Lung (tissue), 12 donors: Measurements from ENCODE around the gene CENPP. TPM values are rescaled to one million over a fixed set of nuclear protein-coding genes. Genes with fewer than 3 reads are reported as not detected.

ENCODE experiments used
- ATAC-seq: fragments of 200-7000 bp; cut with Tn5 transposase; one replicate; pipeline ENCODE4 v1.9.1; 2020; ENCODE audit warnings: moderate number of reproducible peaks; ENCODE audit not compliant: insufficient read depth, low FRiP score
- DNase-seq, 3 donors: peaks; one replicate each; pipeline ENCODE4 v3.0.0-alpha.2; 2013 to 2017
- H3K27ac ChIP-seq, 2 donors: one replicate each; pipeline ENCODE4 v1.5.1; 2013; ENCODE audit warnings: mild to moderate bottlenecking in 2 of 2, moderate library complexity in 2 of 2, control low read depth in 1 of 2, inconsistent platforms in 1 of 2, low read depth in 1 of 2, low read length in 1 of 2
- H3K27me3 ChIP-seq, 3 donors: one replicate each; pipeline ENCODE4 v1.5.1; 2013; ENCODE audit warnings: low read length in 2 of 3; ENCODE audit not compliant: control insufficient read depth in 3 of 3, insufficient read depth in 3 of 3
- H3K36me3 ChIP-seq, 4 donors: one replicate each; pipeline ENCODE4 v1.5.1; 2013; ENCODE audit warnings: low read length in 4 of 4, mild to moderate bottlenecking in 1 of 4, moderate library complexity in 1 of 4; ENCODE audit not compliant: control insufficient read depth in 4 of 4, insufficient read depth in 4 of 4
- H3K4me1 ChIP-seq, 5 donors: one replicate each; pipeline ENCODE4 v1.5.1; 2013; ENCODE audit warnings: low read length in 5 of 5, mild to moderate bottlenecking in 2 of 5, moderate library complexity in 1 of 5; ENCODE audit not compliant: control insufficient read depth in 5 of 5, insufficient read depth in 5 of 5
- H3K4me3 ChIP-seq: one replicate; pipeline ENCODE4 v1.5.1; 2013; ENCODE audit warnings: mild to moderate bottlenecking, control low read depth, moderate library complexity
- H3K9ac ChIP-seq, 2 donors: one replicate each; pipeline ENCODE4 v1.5.1; 2013; ENCODE audit warnings: low read length in 2 of 2, control low read depth in 1 of 2; ENCODE audit not compliant: insufficient read depth in 1 of 2
- H3K9me3 ChIP-seq, 4 donors: one replicate each; pipeline ENCODE4 v1.5.1; 2013; ENCODE audit warnings: low read length in 3 of 4, mild to moderate bottlenecking in 1 of 4, moderate library complexity in 1 of 4; ENCODE audit not compliant: control insufficient read depth in 4 of 4, insufficient read depth in 3 of 4
- CTCF ChIP-seq: IDR thresholded peaks from 2 replicates; pipeline ENCODE4 v1.5.1; 2012; ENCODE audit warnings: mild to moderate bottlenecking; ENCODE audit errors: control extremely low read depth, extremely low read depth
- WGBS, 2 donors: extraction: QIAGEN DNeasy Blood & Tissue Kit; methylation state at CpG; one replicate each; pipeline ENCODE4 v1.1.7; 2013; 5-methylcytosine and 5-hydroxymethylcytosine counted together
- polyA plus RNA-seq, 2 donors: library from polyadenylated mRNA; stranded (reverse); fragments of 200-250 nt; gene quantifications; one replicate each; pipeline ENCODE4 v1.2.1, GENCODE V29; 2013
- total RNA-seq, 2 donors: library from RNA; depleted of rRNA in 1 of 2; stranded (reverse); fragments of >200 nt in 1 of 2; gene quantifications; one replicate each; pipeline ENCODE4 v1.2.1, GENCODE V29; 2014 to 2021
- donor health status: control.
- donor health status: control.
- donor health status: Bipolar disorder and iron deficiency.
- donor health status: healthy.
- donor health status: DM: yes; HTN: yes; CAD: no.

The CENPP gene
- total and polyA plus RNA-seq, 4 donors = 1.2 to 11.8 (median 2.9) TPM

- peak; percentile 99 for ATAC-seq
- Histone ChIP-seq H3K36me3 (peaks cover 0 to 17% (median 3%) of the 10 kb centered on the region in 4 donors), H3K4me1 (peaks cover 6 to 21% (median 10%) of the 10 kb centered on the region in 5 donors), H3K27ac (peak within 1 kb of the TSS; percentile 80 to 95), H3K9ac (peak within 1 kb of the TSS; percentile 65 to 84), H3K9me3 (no peaks in the 10 kb centered on the region), H3K27me3 (no peaks in the 10 kb centered on the region), H3K4me3 (peak within 1 kb of the TSS; percentile 88)
- peak; percentile 30 for TF ChIP-seq CTCF
- WGBS, 2 donors = 0% methylated on average over 63 of the region's 63 CpGs
- DNase-seq = peak; percentile 98 to 99 (median 99)
These were observed 32.1 kb upstream of the CENPP start, which contains the start of gene IARS1 for GRCh38 chr9:92293452-92294296. Gene IARS1 (minus strand): TSS chr9:92293697. CDS start chr9:92289419, 4,278 bp downstream.

DNA sequence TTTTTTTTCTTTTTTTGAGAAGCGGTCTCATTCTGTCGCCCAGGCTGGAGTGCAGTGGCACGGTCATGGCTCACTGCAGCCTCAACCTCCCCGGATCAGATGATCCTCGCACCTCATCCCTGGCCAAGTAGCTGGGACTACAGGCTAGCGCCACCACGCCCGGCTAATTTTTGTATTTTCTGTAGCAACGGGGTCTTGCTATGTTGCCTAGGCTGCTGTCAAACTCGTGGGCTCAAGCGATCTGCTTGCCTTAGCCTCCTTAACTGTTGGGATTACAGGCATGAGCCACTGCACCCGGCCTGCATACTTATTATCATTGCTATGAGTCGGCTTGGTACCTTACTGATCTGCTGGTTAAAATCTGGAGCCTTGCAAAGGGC lies 31.5 kb upstream of the CENPP start:
- no peak for TF ChIP-seq CTCF
- H3K4me1 ChIP-seq = peaks cover 6 to 21% (median 10%) of the 10 kb centered on the region in 5 donors
- H3K9ac ChIP-seq = peak overlapping the region in 1 of 2 donors; percentile 73
- DNase-seq (peak; percentile 20 to 33 (median 30)), ATAC-seq (no peak)
- no peaks in the 10 kb centered on the region for H3K27me3 ChIP-seq
- peak overlapping the region; percentile 45 for H3K4me3 ChIP-seq
- H3K9me3 ChIP-seq = no peaks in the 10 kb centered on the region
- H3K27ac ChIP-seq = peak overlapping the region; percentile 54 to 71
- peaks cover 0 to 17% (median 4%) of the 10 kb centered on the region in 4 donors for H3K36me3 ChIP-seq
- WGBS, 2 donors = 16 to 19% methylated on average over 13 of the region's 13 CpGs

GRCh38 chr9:92295240-92295790 lies 30.4 kb upstream of the CENPP start:
- Histone ChIP-seq H3K4me1 (peaks cover 6 to 21% (median 10%) of the 10 kb centered on the region in 5 donors), H3K9me3 (no peaks in the 10 kb centered on the region), H3K4me3 (no peak overlapping the region), H3K27me3 (no peaks in the 10 kb centered on the region), H3K27ac (no peak overlapping the region), H3K36me3 (peaks cover 0 to 23% (median 6%) of the 10 kb centered on the region in 4 donors), H3K9ac (no peak overlapping the region)
- DNase-seq = peak in 2 of 3 donors; percentile 5 to 9
- WGBS, 2 donors = 81 to 84% methylated on average over 7 of the region's 7 CpGs
- TF ChIP-seq CTCF = no peak
- ATAC-seq = no peak
